GM23248 (cell line): ENCODE measurements around the gene XRN2. TPM values are rescaled to one million over a fixed set of nuclear protein-coding genes. Genes with fewer than 3 reads are reported as not detected.
A peak's percentile ranks its signal among the peaks of the same experiment; 100 is the strongest.

Source experiments
- DNase-seq: peaks from one replicate; pipeline ENCODE4 v3.0.0-alpha.2; 2015
- H2AFZ ChIP-seq: fragments of 200-600 bp; sonication (generic); 2 replicates; pipeline ENCODE4 v1.6.1; 2016; ENCODE audit warnings: antibody characterized with exemption
- H3F3A ChIP-seq: fragments of 200-600 bp; sonication (generic); 2 replicates; pipeline ENCODE4 v1.6.1; 2016; ENCODE audit warnings: mild to moderate bottlenecking, antibody characterized with exemption, mixed run types; ENCODE audit not compliant: insufficient read depth
- H3K27ac ChIP-seq: fragments of 200-600 bp; sonication (generic); 2 replicates; pipeline ENCODE4 v1.5.1; 2016; ENCODE audit warnings: mild to moderate bottlenecking
- H3K27me3 ChIP-seq: fragments of 200-600 bp; sonication (generic); replicated peaks from 2 replicates; pipeline ENCODE4 v1.6.1; 2016; ENCODE audit warnings: mild to moderate bottlenecking; ENCODE audit not compliant: insufficient read depth
- H3K36me3 ChIP-seq: fragments of 200-600 bp; sonication (generic); 2 replicates; pipeline ENCODE4 v1.6.1; 2016; ENCODE audit warnings: low read depth, mild to moderate bottlenecking
- H3K4me1 ChIP-seq: fragments of 200-600 bp; sonication (generic); 2 replicates; pipeline ENCODE4 v1.6.1; 2016; ENCODE audit warnings: mild to moderate bottlenecking; ENCODE audit not compliant: insufficient read depth
- H3K4me2 ChIP-seq: fragments of 200-600 bp; sonication (generic); one replicate; pipeline ENCODE4 v1.6.1; 2016; ENCODE audit warnings: mild to moderate bottlenecking; ENCODE audit not compliant: unreplicated experiment
- H3K4me3 ChIP-seq: fragments of 200-600 bp; sonication (generic); 2 replicates; pipeline ENCODE4 v1.5.1; 2016; ENCODE audit warnings: mild to moderate bottlenecking
- H3K79me2 ChIP-seq: fragments of 200-600 bp; sonication (generic); 2 replicates; pipeline ENCODE4 v1.6.1; 2016; ENCODE audit warnings: mild to moderate bottlenecking; ENCODE audit not compliant: insufficient read depth
- H3K9ac ChIP-seq: fragments of 200-600 bp; sonication (generic); 2 replicates; pipeline ENCODE4 v1.6.1; 2016; ENCODE audit warnings: mild to moderate bottlenecking
- H3K9me2 ChIP-seq: fragments of 200-600 bp; sonication (generic); 2 replicates; pipeline ENCODE4 v1.6.1; 2016; ENCODE audit warnings: mixed run types, mild to moderate bottlenecking, moderate library complexity; ENCODE audit not compliant: insufficient read depth
- H3K9me3 ChIP-seq: fragments of 200-600 bp; sonication (generic); one replicate; pipeline ENCODE4 v1.6.1; 2017; ENCODE audit warnings: low read depth
- H4K20me1 ChIP-seq: fragments of 200-600 bp; sonication (generic); 2 replicates; pipeline ENCODE4 v1.6.0; 2016; ENCODE audit not compliant: insufficient read depth
- EZH2 ChIP-seq: fragments of 200-600 bp; sonication (generic); IDR thresholded peaks from 2 replicates; pipeline ENCODE4 v1.6.1; 2018; ENCODE audit warnings: antibody characterized with exemption, mild to moderate bottlenecking; ENCODE audit not compliant: insufficient read depth, poor library complexity, severe bottlenecking
- EZH2phosphoT487 ChIP-seq: fragments of 200-600 bp; sonication (generic); IDR thresholded peaks from 2 replicates; pipeline ENCODE4 v1.6.1; 2018; ENCODE audit warnings: antibody characterized with exemption, moderate library complexity, mild to moderate bottlenecking, low read depth; ENCODE audit not compliant: insufficient read depth
- WGBS, 2 experiments: methylation state at CpG; one replicate each; pipeline ENCODE4 v1.1.6; 2015 to 2017; ENCODE audit warnings: low lambda C conversion rate in 2 of 2, low coverage in 1 of 2; ENCODE audit errors: missing lambda C conversion rate in 2 of 2; 5-methylcytosine and 5-hydroxymethylcytosine counted together
- in situ Hi-C: fragments of 300-500 bp; cut with MboI; formaldehyde crosslinking; loops from 2 replicates; pipeline ENCODE4 v1.15.0; 2020
- polyA plus RNA-seq: library from polyadenylated mRNA; unstranded; fragments of >200 nt; fragmentation: Nextera tagmentation; extraction: Ambion mirVana; gene quantifications from 2 replicates; pipeline ENCODE4 v1.2.1, GENCODE V29; 2016
- total RNA-seq: library from RNA; depleted of rRNA; stranded (reverse); fragments of >200 nt; shearing (Covaris generic); gene quantifications from 2 replicates; pipeline ENCODE4 v1.2.3, GENCODE V29; 2014

XRN2 gene
- total and polyA plus RNA-seq, 2 experiments from 2014 or later: 55.0 to 78.9 TPM

- peaks cover 14% of the 10 kb centered on the region for H3F3A ChIP-seq
- H3K4me2 ChIP-seq: no peak overlapping the region
- H4K20me1 ChIP-seq: peaks cover 19% of the 10 kb centered on the region; the same call in 1 of the 2 replicates
- peaks cover 9% of the 10 kb centered on the region for H3K4me1 ChIP-seq
- TF ChIP-seq EZH2: no peak
- no peak for TF ChIP-seq EZH2phosphoT487
- H3K9me3 ChIP-seq: no peaks in the 10 kb centered on the region
- no peaks in the 10 kb centered on the region; the same call in 1 of the 2 replicates for H3K36me3 ChIP-seq
- H2AFZ ChIP-seq: no peak overlapping the region
- no peaks in the 10 kb centered on the region for H3K27me3 ChIP-seq
- H3K9ac ChIP-seq: no peak overlapping the region
- in situ Hi-C loops: no loop called here
- peaks cover 100% of the 10 kb centered on the region for H3K79me2 ChIP-seq
- 98% methylated on average over 2 of the region's 2 CpGs for WGBS, 2 experiments
- no peak for DNase-seq
- no peak overlapping the region for H3K27ac ChIP-seq
- H3K4me3 ChIP-seq: no peak overlapping the region
- H3K9me2 ChIP-seq: no peaks in the 10 kb centered on the region
Measured at GRCh38 chr20:21309678-21310467, 6.7 kb downstream of the XRN2 start.

GRCh38 chr20:21312813-21313474, 9.8 kb downstream of the XRN2 start:
- no peaks in the 10 kb centered on the region; the same call in 1 of the 2 replicates for H3K36me3 ChIP-seq

GRCh38 chr20:21315138-21315537, 12.0 kb downstream of the XRN2 start:
- in situ Hi-C loops: no loop called here
- peak overlapping the region; percentile 78 for H3K27ac ChIP-seq
- no peak overlapping the region for H2AFZ ChIP-seq
- peaks cover 100% of the 10 kb centered on the region for H3K79me2 ChIP-seq
- peaks cover 41% of the 10 kb centered on the region for H3F3A ChIP-seq
- WGBS, 2 experiments: 54 to 59% methylated on average over 4 of the region's 4 CpGs
- peak; percentile 92 for DNase-seq
- H3K9ac ChIP-seq: peak overlapping the region; percentile 45; the same call in 1 of the 2 replicates
- no peaks in the 10 kb centered on the region; the same call in 1 of the 2 replicates for H3K9me2 ChIP-seq
- TF ChIP-seq EZH2: no peak
- no peak for TF ChIP-seq EZH2phosphoT487
- H4K20me1 ChIP-seq: peaks cover 43% of the 10 kb centered on the region
- H3K4me1 ChIP-seq: peaks cover 32% of the 10 kb centered on the region
- H3K4me3 ChIP-seq: no peak overlapping the region
- H3K27me3 ChIP-seq: no peaks in the 10 kb centered on the region
- no peaks in the 10 kb centered on the region for H3K9me3 ChIP-seq
- peak overlapping the region; percentile 25 for H3K4me2 ChIP-seq
- H3K36me3 ChIP-seq: no peaks in the 10 kb centered on the region; the same call in 1 of the 2 replicates

More at GRCh38 chr20:21312813-21313474, 9.8 kb downstream of the XRN2 start:
- Histone ChIP-seq H3K9ac (no peak overlapping the region), H3K79me2 (peaks cover 100% of the 10 kb centered on the region), H3K27me3 (no peaks in the 10 kb centered on the region), H2AFZ (no peak overlapping the region), H3K4me2 (no peak overlapping the region), H3K9me2 (no peaks in the 10 kb centered on the region; the same call in 1 of the 2 replicates), H3K9me3 (no peaks in the 10 kb centered on the region), H3K4me3 (no peak overlapping the region), H3K4me1 (peaks cover 15% of the 10 kb centered on the region), H3K27ac (no peak overlapping the region), H4K20me1 (peaks cover 33% of the 10 kb centered on the region), H3F3A (peaks cover 35% of the 10 kb centered on the region)
- no peak for DNase-seq
- in situ Hi-C loops: no loop called here
- 89 to 92% methylated on average over 10 of the region's 10 CpGs for WGBS, 2 experiments
- TF ChIP-seq EZH2phosphoT487 (no peak), EZH2 (no peak)

GRCh38 chr20:21322083-21322710, 19.1 kb downstream of the XRN2 start:
- peaks cover 34% of the 10 kb centered on the region for H3F3A ChIP-seq
- TF ChIP-seq EZH2 (no peak), EZH2phosphoT487 (no peak)
- WGBS, 2 experiments: 85 to 87% methylated on average over 5 of the region's 5 CpGs
- no peaks in the 10 kb centered on the region for H3K27me3 ChIP-seq
- no peak for DNase-seq
- no peak overlapping the region for H2AFZ ChIP-seq
- H3K36me3 ChIP-seq: no peaks in the 10 kb centered on the region
- no peak overlapping the region for H3K4me3 ChIP-seq
- no peaks in the 10 kb centered on the region; the same call in 1 of the 2 replicates for H3K9me2 ChIP-seq
- H3K27ac ChIP-seq: no peak overlapping the region
- peaks cover 50% of the 10 kb centered on the region for H3K4me1 ChIP-seq
- H3K9ac ChIP-seq: no peak overlapping the region
- in situ Hi-C loops: no loop called here
- H3K4me2 ChIP-seq: no peak overlapping the region
- H4K20me1 ChIP-seq: peaks cover 41% of the 10 kb centered on the region
- peaks cover 100% of the 10 kb centered on the region for H3K79me2 ChIP-seq
- H3K9me3 ChIP-seq: no peaks in the 10 kb centered on the region
